ENCODE results near the gene PLB1. TPM values are rescaled to one million over a fixed set of nuclear protein-coding genes. Genes with fewer than 3 reads are reported as not detected.
A peak's percentile ranks its signal among the peaks of the same experiment; 100 is the strongest.

The PLB1 gene
- total and polyA plus RNA-seq, 7 experiments from 2014 or later, result 0.47 to 6.4 (median 1.2) TPM

DNA sequence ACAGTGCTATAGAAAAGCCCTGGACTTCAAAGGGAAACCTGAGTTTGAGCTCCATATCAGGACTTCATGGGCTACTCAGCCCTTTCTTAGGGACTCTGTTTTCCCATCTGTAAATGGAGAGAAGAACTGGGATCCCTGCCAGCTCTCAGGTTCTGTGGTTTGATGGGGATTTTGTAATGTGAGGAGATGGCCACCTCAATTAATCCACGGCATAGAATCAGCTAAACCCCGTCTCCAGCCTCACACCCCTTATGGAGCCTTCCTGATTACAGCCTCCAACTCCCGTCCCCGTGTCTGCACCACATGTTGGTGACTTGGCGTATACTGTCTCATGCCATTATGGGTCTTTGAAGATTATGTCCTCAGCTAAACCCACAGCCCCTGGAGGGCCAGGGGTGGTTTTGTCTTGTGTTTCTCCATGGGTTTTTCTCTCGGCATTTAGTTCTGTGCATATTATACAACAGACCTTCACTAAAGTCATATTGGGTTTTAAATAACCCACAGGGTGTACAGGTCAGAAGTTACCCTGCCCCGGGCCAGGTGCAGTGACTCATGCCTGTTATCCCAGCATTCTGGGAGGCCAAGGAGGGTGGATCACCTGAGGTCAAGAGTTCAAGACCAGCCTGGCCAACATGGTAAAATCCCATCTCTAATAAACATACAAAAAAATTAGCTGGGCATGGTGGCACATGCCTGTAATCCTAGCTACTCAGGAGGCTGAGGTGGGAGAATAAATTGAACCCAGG lies 192.0 kb downstream of the PLB1 start:
- Histone ChIP-seq H3K4me1 (ENCODE audit: control insufficient read depth in 2 of 2, insufficient read depth in 2 of 2, low read length in 2 of 2) (no peaks in the 10 kb centered on the region), H3K4me3 (ENCODE audit: low read length) (no peak overlapping the region), H3K27ac (ENCODE audit: low read depth, low read length) (no peak overlapping the region), H3K27me3 (ENCODE audit: control insufficient read depth in 2 of 2, insufficient read depth in 2 of 2, low read length in 2 of 2) (no peaks in the 10 kb centered on the region), H3K9me3 (ENCODE audit: control insufficient read depth in 2 of 3, low read length in 3 of 3) (no peaks in the 10 kb centered on the region), H3K36me3 (ENCODE audit: control insufficient read depth in 2 of 3, insufficient read depth in 3 of 3, low read length in 3 of 3) (no peaks in the 10 kb centered on the region)
- no peaks in the 10 kb centered on the region for H3K36me3 Mint-ChIP-seq
- H3K9me3 Mint-ChIP-seq, result peaks cover 0 to 2% (median 0%) of the 10 kb centered on the region in 11 donors
- no peak overlapping the region for H3K4me3 Mint-ChIP-seq
- POLR2A ChIA-PET, result interaction anchor here (0.6 kb wide), 1 partner anchor 1094 kb away, joined by 4 read pairs; no protein-coding TSS in a partner anchor
- ATAC-seq, result no peak
- intact Hi-C loops (cut with micrococcal nuclease), result no loop called here
- H3K27me3 Mint-ChIP-seq, result peaks cover 0 to 3% (median 0%) of the 10 kb centered on the region in 5 donors
- H3K27ac Mint-ChIP-seq, result no peak overlapping the region
- DNase-seq, result no peak
- H3K4me1 Mint-ChIP-seq, result peaks cover 8 to 19% (median 13%) of the 10 kb centered on the region in 7 donors
- CTCF ChIA-PET, result interaction anchor here (0.9 kb wide), 1 partner anchor 120 kb away, joined by 3 read pairs; no protein-coding TSS in a partner anchor

DNA sequence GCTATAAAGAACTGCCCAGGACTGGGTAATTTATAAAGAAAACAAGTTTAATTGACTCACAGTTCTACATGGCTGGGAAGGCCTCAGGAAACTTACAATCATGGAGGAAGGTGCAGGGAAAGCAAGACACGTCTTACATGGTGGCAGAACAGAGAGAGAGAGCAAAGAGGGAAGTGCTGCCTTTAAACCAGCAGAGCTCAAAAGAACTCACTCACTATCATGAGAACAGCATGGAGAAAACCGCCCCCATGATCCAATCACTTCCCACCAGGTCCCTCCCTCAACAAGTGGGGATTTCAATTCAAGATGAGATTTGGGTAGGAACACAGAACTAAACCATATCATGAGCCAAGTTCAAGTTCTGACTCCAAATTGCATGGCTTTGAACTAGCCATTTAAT lies 193.0 kb downstream of the PLB1 start:
- DNase-seq (no peak), ATAC-seq (no peak)
- Histone ChIP-seq H3K4me3 (ENCODE audit: low read length) (no peak overlapping the region), H3K27me3 (ENCODE audit: control insufficient read depth in 2 of 2, insufficient read depth in 2 of 2, low read length in 2 of 2) (no peaks in the 10 kb centered on the region), H3K36me3 (ENCODE audit: control insufficient read depth in 2 of 3, insufficient read depth in 3 of 3, low read length in 3 of 3) (no peaks in the 10 kb centered on the region), H3K4me1 (ENCODE audit: control insufficient read depth in 2 of 2, insufficient read depth in 2 of 2, low read length in 2 of 2) (no peaks in the 10 kb centered on the region), H3K27ac (ENCODE audit: low read depth, low read length) (no peak overlapping the region), H3K9me3 (ENCODE audit: control insufficient read depth in 2 of 3, low read length in 3 of 3) (no peaks in the 10 kb centered on the region)
- H3K27me3 Mint-ChIP-seq, result peaks cover 0 to 3% (median 0%) of the 10 kb centered on the region in 5 donors
- H3K36me3 Mint-ChIP-seq, result no peaks in the 10 kb centered on the region
- H3K9me3 Mint-ChIP-seq, result peaks cover 0 to 2% (median 0%) of the 10 kb centered on the region in 11 donors
- H3K27ac Mint-ChIP-seq, result peak overlapping the region in 1 of 9 donors; percentile 48
- POLR2A ChIA-PET, result no interaction called here
- H3K4me1 Mint-ChIP-seq, result peaks cover 8 to 19% (median 13%) of the 10 kb centered on the region in 7 donors
- CTCF ChIA-PET, result no interaction called here
- H3K4me3 Mint-ChIP-seq, result no peak overlapping the region
- intact Hi-C loops (cut with micrococcal nuclease), result no loop called here

DNA sequence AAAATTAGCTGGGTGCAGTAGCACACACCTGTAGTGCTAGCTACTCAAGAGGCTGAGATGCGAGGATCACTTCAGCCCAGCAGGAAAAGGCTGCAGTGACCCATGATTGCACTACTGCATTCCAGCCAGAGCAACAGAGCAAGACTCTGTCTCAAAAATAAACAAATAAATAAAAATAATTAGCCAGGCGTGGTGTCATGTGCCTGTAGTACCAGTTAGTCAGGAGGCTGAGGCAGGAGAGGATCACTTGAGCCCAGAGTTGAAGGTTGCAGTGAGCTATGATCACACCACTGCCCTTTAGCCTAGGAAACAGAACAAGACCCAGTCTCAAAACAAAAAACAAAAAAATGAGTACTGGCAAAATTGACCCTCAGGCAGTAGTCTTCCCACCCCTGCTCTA lies 193.9 kb downstream of the PLB1 start:
- H3K36me3 ChIP-seq (ENCODE audit: control insufficient read depth in 2 of 3, insufficient read depth in 3 of 3, low read length in 3 of 3), result no peaks in the 10 kb centered on the region
- H3K27ac ChIP-seq (ENCODE audit: low read depth, low read length), result no peak overlapping the region
- Mint-ChIP-seq H3K4me1 (peaks cover 2 to 14% (median 9%) of the 10 kb centered on the region in 7 donors), H3K36me3 (no peaks in the 10 kb centered on the region), H3K27ac (no peak overlapping the region), H3K9me3 (peaks cover 0 to 2% (median 0%) of the 10 kb centered on the region in 11 donors), H3K4me3 (no peak overlapping the region), H3K27me3 (peaks cover 0 to 3% (median 0%) of the 10 kb centered on the region in 5 donors)
- ATAC-seq (no peak), DNase-seq (no peak)
- CTCF ChIA-PET, result no interaction called here
- H3K4me3 ChIP-seq (ENCODE audit: low read length), result no peak overlapping the region
- POLR2A ChIA-PET, result no interaction called here
- no peaks in the 10 kb centered on the region for H3K9me3 ChIP-seq (ENCODE audit: control insufficient read depth in 2 of 3, low read length in 3 of 3)
- no peaks in the 10 kb centered on the region for H3K4me1 ChIP-seq (ENCODE audit: control insufficient read depth in 2 of 2, insufficient read depth in 2 of 2, low read length in 2 of 2)
- intact Hi-C loops (cut with micrococcal nuclease), result no loop called here
- no peaks in the 10 kb centered on the region for H3K27me3 ChIP-seq (ENCODE audit: control insufficient read depth in 2 of 2, insufficient read depth in 2 of 2, low read length in 2 of 2)

DNA sequence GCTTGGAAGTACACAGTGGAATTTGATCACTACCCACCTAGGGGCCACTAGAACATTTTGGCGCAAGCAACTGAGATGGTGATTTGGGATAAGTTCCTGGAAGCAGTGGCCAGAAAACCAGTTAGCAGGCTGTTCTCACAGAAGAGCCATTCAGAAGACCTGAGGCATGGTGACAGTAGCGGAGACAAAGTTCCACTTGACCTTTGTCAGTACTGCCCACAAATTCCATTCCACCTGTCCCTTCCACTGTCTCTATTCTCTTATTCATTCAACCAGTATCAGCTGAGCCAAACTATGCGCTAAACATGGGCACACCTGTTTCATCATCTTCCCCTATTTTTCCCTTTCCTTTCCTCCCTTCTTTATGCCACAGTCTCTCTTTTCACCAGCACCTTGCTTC lies 196.6 kb downstream of the PLB1 start:
- H3K4me3 ChIP-seq (ENCODE audit: low read length), result no peak overlapping the region
- H3K36me3 Mint-ChIP-seq, result no peaks in the 10 kb centered on the region
- peaks cover 0 to 1% (median 0%) of the 10 kb centered on the region in 11 donors for H3K9me3 Mint-ChIP-seq
- H3K4me1 ChIP-seq (ENCODE audit: control insufficient read depth in 2 of 2, insufficient read depth in 2 of 2, low read length in 2 of 2), result no peaks in the 10 kb centered on the region
- ATAC-seq, result no peak
- intact Hi-C loops (cut with micrococcal nuclease), result no loop called here
- H3K27me3 Mint-ChIP-seq, result peaks cover 0 to 3% (median 0%) of the 10 kb centered on the region in 5 donors
- no peaks in the 10 kb centered on the region for H3K27me3 ChIP-seq (ENCODE audit: control insufficient read depth in 2 of 2, insufficient read depth in 2 of 2, low read length in 2 of 2)
- peaks cover 0 to 3% (median 0%) of the 10 kb centered on the region in 7 donors for H3K4me1 Mint-ChIP-seq
- ChIA-PET CTCF (no interaction called here), POLR2A (no interaction called here)
- no peak overlapping the region for H3K27ac Mint-ChIP-seq
- no peak overlapping the region for H3K4me3 Mint-ChIP-seq
- no peak overlapping the region for H3K27ac ChIP-seq (ENCODE audit: low read depth, low read length)
- no peaks in the 10 kb centered on the region for H3K9me3 ChIP-seq (ENCODE audit: control insufficient read depth in 2 of 3, low read length in 3 of 3)
- no peak for DNase-seq
- H3K36me3 ChIP-seq (ENCODE audit: control insufficient read depth in 2 of 3, insufficient read depth in 3 of 3, low read length in 3 of 3), result no peaks in the 10 kb centered on the region

DNA sequence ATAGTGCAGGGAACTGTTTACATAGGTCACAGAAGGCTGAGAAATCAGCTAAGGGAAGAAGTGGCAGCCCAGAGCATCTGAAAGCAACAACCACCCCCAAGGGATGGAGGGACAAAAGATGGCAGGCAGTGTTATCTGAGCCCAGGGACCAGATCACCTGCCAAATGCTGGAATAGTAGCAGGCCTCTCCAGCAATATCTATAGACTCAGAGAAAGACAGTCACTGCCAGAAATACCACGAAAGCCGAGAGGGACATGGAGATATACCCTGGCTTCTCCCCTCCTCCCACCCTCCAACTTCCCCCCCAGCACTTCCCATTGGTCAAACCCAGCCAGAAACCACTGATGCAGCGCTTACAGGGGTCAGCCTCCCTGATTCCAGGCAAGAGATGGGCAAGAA lies 197.4 kb downstream of the PLB1 start:
- Histone ChIP-seq H3K27ac (ENCODE audit: low read depth, low read length) (no peak overlapping the region), H3K27me3 (ENCODE audit: control insufficient read depth in 2 of 2, insufficient read depth in 2 of 2, low read length in 2 of 2) (no peaks in the 10 kb centered on the region), H3K9me3 (ENCODE audit: control insufficient read depth in 2 of 3, low read length in 3 of 3) (no peaks in the 10 kb centered on the region), H3K36me3 (ENCODE audit: control insufficient read depth in 2 of 3, insufficient read depth in 3 of 3, low read length in 3 of 3) (no peaks in the 10 kb centered on the region), H3K4me1 (ENCODE audit: control insufficient read depth in 2 of 2, insufficient read depth in 2 of 2, low read length in 2 of 2) (no peaks in the 10 kb centered on the region), H3K4me3 (ENCODE audit: low read length) (no peak overlapping the region)
- no peak for DNase-seq
- no peak for ATAC-seq
- CTCF ChIA-PET, result no interaction called here
- Mint-ChIP-seq H3K27me3 (peaks cover 0 to 3% (median 0%) of the 10 kb centered on the region in 5 donors), H3K4me1 (peaks cover 0 to 3% (median 0%) of the 10 kb centered on the region in 7 donors), H3K27ac (peak overlapping the region in 1 of 9 donors; percentile 27), H3K4me3 (no peak overlapping the region), H3K36me3 (no peaks in the 10 kb centered on the region), H3K9me3 (no peaks in the 10 kb centered on the region)
- POLR2A ChIA-PET, result no interaction called here
- intact Hi-C loops (cut with micrococcal nuclease), result no loop called here

Other genes starting within 250 kb of the PLB1 start
- gene FOSL2, start 103.2 kb upstream of the PLB1 start, total RNA-seq, result 100 to 1,000 TPM in 1 of 5 experiments, 10 to 100 TPM in 2, 1 to 10 TPM in 1, under 1 TPM in 1; 0.81 to 251 (median 33.9) TPM
- gene FOSL2, start 103.2 kb upstream of the PLB1 start, polyA plus RNA-seq, result 1 to 10 TPM in 1 of 2 donors, under 1 TPM in 1; 0.25 to 1.3 TPM

Measured in naive thymus-derived CD4-positive, alpha-beta T cell (primary cell).